Neural progenitor cell (in vitro differentiated cells): ENCODE measurements around the gene SBNO1. TPM values are rescaled to one million over a fixed set of nuclear protein-coding genes. Genes with fewer than 3 reads are reported as not detected.

Experiments
- DNase-seq: peaks from one replicate; pipeline ENCODE4 v3.0.0-alpha.2; 2016; ENCODE audit warnings: low spot score
- H2AFZ ChIP-seq: fragments of 200-600 bp; sonication (generic); replicated peaks from 2 replicates; pipeline ENCODE4 v1.6.1; 2016; ENCODE audit warnings: antibody characterized with exemption
- H3F3A ChIP-seq: fragments of 200-600 bp; sonication (generic); 2 replicates; pipeline ENCODE4 v1.6.1; 2016; ENCODE audit warnings: antibody characterized with exemption, low read depth
- H3K27ac ChIP-seq: fragments of 200-600 bp; sonication (generic); 2 replicates; pipeline ENCODE4 v1.5.1; 2016; ENCODE audit warnings: mild to moderate bottlenecking
- H3K27me3 ChIP-seq: fragments of 200-600 bp; sonication (generic); 2 replicates; pipeline ENCODE4 v1.6.1; 2016; ENCODE audit warnings: mild to moderate bottlenecking, moderate library complexity
- H3K36me3 ChIP-seq: fragments of 200-600 bp; sonication (generic); 2 replicates; pipeline ENCODE4 v1.5.1; 2016
- H3K4me1 ChIP-seq: fragments of 200-600 bp; sonication (generic); 2 replicates; pipeline ENCODE4 v1.6.1; 2016; ENCODE audit warnings: mixed run types
- H3K4me2 ChIP-seq: fragments of 200-600 bp; sonication (generic); 2 replicates; pipeline ENCODE4 v1.6.1; 2016
- H3K4me3 ChIP-seq: fragments of 200-600 bp; sonication (generic); 2 replicates; pipeline ENCODE4 v1.5.1; 2016
- H3K79me2 ChIP-seq: fragments of 200-600 bp; sonication (generic); 2 replicates; pipeline ENCODE4 v1.6.1; 2016; ENCODE audit warnings: low read depth
- H3K9ac ChIP-seq: fragments of 200-600 bp; sonication (generic); 2 replicates; pipeline ENCODE4 v1.6.1; 2016
- H3K9me3 ChIP-seq: fragments of 200-600 bp; sonication (generic); 2 replicates; pipeline ENCODE4 v1.5.1; 2016; ENCODE audit warnings: low read depth
- H4K20me1 ChIP-seq: fragments of 200-600 bp; sonication (generic); 2 replicates; pipeline ENCODE4 v1.6.1; 2016; ENCODE audit warnings: low read depth
- H3K27ac Mint-ChIP-seq: 3 replicates; pipeline ENCODE4 v1.8.0; 2021; ENCODE audit warnings: mixed read lengths
- H3K27me3 Mint-ChIP-seq: 2 replicates; pipeline ENCODE4 v1.8.0; 2022; ENCODE audit warnings: low read depth, mild to moderate bottlenecking, inconsistent platforms, moderate library complexity, mixed read lengths; ENCODE audit not compliant: insufficient read depth
- H3K36me3 Mint-ChIP-seq: 3 replicates; pipeline ENCODE4 v1.8.0; 2021; ENCODE audit warnings: mixed read lengths
- H3K4me1 Mint-ChIP-seq: 3 replicates; pipeline ENCODE4 v1.8.0; 2021; ENCODE audit warnings: mixed read lengths
- H3K4me3 Mint-ChIP-seq: 3 replicates; pipeline ENCODE4 v1.8.0; 2021; ENCODE audit warnings: mild to moderate bottlenecking, moderate library complexity, mixed read lengths
- H3K9me3 Mint-ChIP-seq: 3 replicates; pipeline ENCODE4 v1.8.0; 2020; ENCODE audit warnings: mixed read lengths
- CTCF ChIP-seq: fragments of 200-600 bp; sonication (generic); IDR thresholded peaks from 2 replicates; pipeline ENCODE4 v1.5.1; 2017; ENCODE audit warnings: antibody characterized with exemption, mild to moderate bottlenecking
- EZH2 ChIP-seq: fragments of 200-600 bp; sonication (generic); IDR thresholded peaks from 2 replicates; pipeline ENCODE4 v1.6.1; 2017; ENCODE audit warnings: antibody characterized with exemption, mild to moderate bottlenecking, moderate library complexity
- EZH2phosphoT487 ChIP-seq: fragments of 200-600 bp; sonication (generic); IDR thresholded peaks from 2 replicates; pipeline ENCODE4 v1.6.1; 2017; ENCODE audit warnings: antibody characterized with exemption
- total RNA-seq: library from RNA; depleted of rRNA; stranded (reverse); fragments of >200 nt; gene quantifications from 2 replicates; pipeline ENCODE4 v1.2.3, GENCODE V29; 2015; ENCODE audit warnings: low replicate concordance

The SBNO1 gene
- total RNA-seq, 1 donor from 2014 or later, result 81.6 TPM

DNA sequence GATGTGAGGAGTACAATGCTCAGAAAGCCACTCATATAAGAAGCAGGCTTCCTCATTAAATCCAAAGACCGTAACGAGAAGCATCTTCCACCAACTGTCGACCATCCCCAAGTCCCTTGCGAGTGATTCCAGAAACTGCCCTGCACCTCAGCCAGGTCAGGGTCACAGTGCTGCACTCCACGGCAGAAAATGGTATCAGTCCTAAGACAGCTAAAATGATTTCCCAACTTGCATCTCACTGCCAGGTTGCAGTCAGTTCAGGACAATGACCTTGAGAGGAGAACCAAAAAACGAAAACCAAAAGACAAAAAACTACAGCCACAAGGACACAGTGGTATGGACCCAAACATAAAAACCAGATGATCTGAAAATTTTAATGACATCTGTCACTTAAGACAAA, 20.6 kb downstream of the SBNO1 start:
- Histone ChIP-seq H3K36me3 (peaks cover 16% of the 10 kb centered on the region), H3F3A (no peaks in the 10 kb centered on the region)
- TF ChIP-seq EZH2phosphoT487 (no peak), EZH2 (no peak), CTCF (no peak)

GRCh38 chr12:123337070-123337469, 27.6 kb downstream of the SBNO1 start:
- Histone ChIP-seq H3K79me2 (peaks cover 41% of the 10 kb centered on the region), H3F3A (peaks cover 15% of the 10 kb centered on the region), H3K27me3 (no peaks in the 10 kb centered on the region), H4K20me1 (peaks cover 51% of the 10 kb centered on the region), H3K4me3 (no peak overlapping the region), H3K9me3 (no peaks in the 10 kb centered on the region), H2AFZ (no peak overlapping the region), H3K4me2 (no peak overlapping the region), H3K36me3 (peaks cover 23% of the 10 kb centered on the region), H3K9ac (no peak overlapping the region), H3K4me1 (no peaks in the 10 kb centered on the region), H3K27ac (no peak overlapping the region)
- no peaks in the 10 kb centered on the region for H3K27me3 Mint-ChIP-seq
- peaks cover 19% of the 10 kb centered on the region for H3K36me3 Mint-ChIP-seq
- H3K4me1 Mint-ChIP-seq, result no peaks in the 10 kb centered on the region
- no peak overlapping the region for H3K27ac Mint-ChIP-seq
- no peak for TF ChIP-seq EZH2
- no peak for DNase-seq
- no peaks in the 10 kb centered on the region for H3K9me3 Mint-ChIP-seq
- no peak overlapping the region for H3K4me3 Mint-ChIP-seq

More for the DNA sequence above, 20.6 kb downstream of the SBNO1 start:
- Mint-ChIP-seq H3K9me3 (no peaks in the 10 kb centered on the region), H3K4me1 (no peaks in the 10 kb centered on the region), H3K4me3 (no peak overlapping the region), H3K27me3 (no peaks in the 10 kb centered on the region), H3K27ac (no peak overlapping the region), H3K36me3 (peaks cover 33% of the 10 kb centered on the region)
- Histone ChIP-seq H3K4me3 (no peak overlapping the region), H3K4me2 (no peak overlapping the region), H3K9ac (no peak overlapping the region), H3K27me3 (no peaks in the 10 kb centered on the region), H3K27ac (no peak overlapping the region), H2AFZ (no peak overlapping the region), H3K9me3 (no peaks in the 10 kb centered on the region), H3K79me2 (peaks cover 61% of the 10 kb centered on the region), H4K20me1 (peaks cover 40% of the 10 kb centered on the region), H3K4me1 (no peaks in the 10 kb centered on the region)
- no peak for DNase-seq

DNA sequence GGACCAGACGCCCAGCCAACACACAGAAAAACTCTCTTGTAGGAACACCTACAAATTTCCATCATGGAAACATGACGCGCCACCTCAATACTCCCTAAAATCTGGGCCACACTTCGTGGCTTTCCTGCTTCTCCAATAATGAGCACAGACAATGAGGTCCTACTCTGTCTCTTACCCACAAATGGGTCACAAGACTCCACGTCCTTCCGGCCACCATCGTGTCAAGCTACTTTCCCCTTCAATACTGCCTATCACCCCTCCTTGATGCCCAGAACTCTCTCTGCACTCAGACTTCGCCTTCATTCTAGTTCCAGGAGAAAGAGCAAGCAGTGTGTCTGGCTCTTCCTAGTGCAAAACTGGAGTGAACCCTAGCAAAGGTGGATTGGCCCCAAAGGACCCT, 28.1 kb downstream of the SBNO1 start:
- H3K36me3 ChIP-seq, result peaks cover 20% of the 10 kb centered on the region
- no peaks in the 10 kb centered on the region for H3K4me1 ChIP-seq
- H3K4me3 ChIP-seq, result no peak overlapping the region
- peaks cover 22% of the 10 kb centered on the region for H3K36me3 Mint-ChIP-seq
- H2AFZ ChIP-seq, result no peak overlapping the region
- no peaks in the 10 kb centered on the region for H3K4me1 Mint-ChIP-seq
- H3K79me2 ChIP-seq, result peaks cover 37% of the 10 kb centered on the region
- H3K4me3 Mint-ChIP-seq, result no peak overlapping the region
- no peak overlapping the region for H3K9ac ChIP-seq
- H3K27ac Mint-ChIP-seq, result no peak overlapping the region
- peaks cover 15% of the 10 kb centered on the region for H3F3A ChIP-seq
- DNase-seq, result no peak
- TF ChIP-seq CTCF, result no peak
- no peak for TF ChIP-seq EZH2phosphoT487
- no peak for TF ChIP-seq EZH2
- no peak overlapping the region for H3K27ac ChIP-seq
- no peaks in the 10 kb centered on the region for H3K9me3 Mint-ChIP-seq
- no peak overlapping the region for H3K4me2 ChIP-seq
- H3K9me3 ChIP-seq, result no peaks in the 10 kb centered on the region
- peaks cover 46% of the 10 kb centered on the region for H4K20me1 ChIP-seq
- H3K27me3 Mint-ChIP-seq, result no peaks in the 10 kb centered on the region
- no peaks in the 10 kb centered on the region for H3K27me3 ChIP-seq

GRCh38 chr12:123335490-123335889, 29.2 kb downstream of the SBNO1 start:
- Histone ChIP-seq H3K79me2 (peaks cover 30% of the 10 kb centered on the region), H3F3A (peaks cover 15% of the 10 kb centered on the region), H3K27ac (no peak overlapping the region), H3K4me3 (no peak overlapping the region), H3K36me3 (peaks cover 20% of the 10 kb centered on the region), H3K4me1 (no peaks in the 10 kb centered on the region), H3K4me2 (no peak overlapping the region), H3K9me3 (no peaks in the 10 kb centered on the region), H3K27me3 (no peaks in the 10 kb centered on the region), H4K20me1 (peaks cover 46% of the 10 kb centered on the region), H3K9ac (no peak overlapping the region), H2AFZ (no peak overlapping the region)
- Mint-ChIP-seq H3K27me3 (no peaks in the 10 kb centered on the region), H3K9me3 (no peaks in the 10 kb centered on the region), H3K27ac (no peak overlapping the region), H3K36me3 (peaks cover 19% of the 10 kb centered on the region), H3K4me1 (no peaks in the 10 kb centered on the region), H3K4me3 (no peak overlapping the region)
- TF ChIP-seq CTCF (no peak), EZH2phosphoT487 (no peak), EZH2 (no peak)
- DNase-seq, result no peak
